Measurements from ENCODE around the gene FOXJ1. TPM values are rescaled to one million over a fixed set of nuclear protein-coding genes. Genes with fewer than 3 reads are reported as not detected.

The FOXJ1 gene
- total RNA-seq, 1 experiment from 2014 or later: not detected

DNA sequence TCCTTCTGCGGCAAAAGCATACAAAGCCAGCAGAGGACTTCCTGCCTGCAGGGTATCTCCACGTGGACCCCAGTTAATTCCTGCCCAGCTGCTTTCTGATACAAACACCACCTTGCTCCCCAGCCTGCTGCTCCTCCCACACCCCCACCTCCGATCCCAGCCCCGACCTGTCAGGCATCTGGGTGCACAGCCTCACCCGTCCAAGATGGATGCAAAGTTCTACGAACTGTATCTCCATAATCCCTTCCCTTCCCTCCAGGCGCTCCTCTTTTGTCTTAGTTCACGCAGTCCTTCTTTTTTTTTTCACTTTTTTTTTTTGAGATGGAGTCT lies 15.6 kb upstream of the FOXJ1 start:
- Mint-ChIP-seq H3K36me3 (ENCODE audit: insufficient read depth, unreplicated experiment) (no peaks in the 10 kb centered on the region), H3K4me3 (ENCODE audit: unreplicated experiment) (no peak overlapping the region), H3K9me3 (ENCODE audit: unreplicated experiment) (no peaks in the 10 kb centered on the region), H3K4me1 (ENCODE audit: insufficient read depth, unreplicated experiment) (no peaks in the 10 kb centered on the region), H3K27me3 (ENCODE audit: insufficient read depth, unreplicated experiment) (peaks cover 21% of the 10 kb centered on the region), H3K27ac (ENCODE audit: low read depth, unreplicated experiment) (no peak overlapping the region)
- intact Hi-C loops (cut with micrococcal nuclease): no loop called here
- TF ChIP-seq, protein P1, sequence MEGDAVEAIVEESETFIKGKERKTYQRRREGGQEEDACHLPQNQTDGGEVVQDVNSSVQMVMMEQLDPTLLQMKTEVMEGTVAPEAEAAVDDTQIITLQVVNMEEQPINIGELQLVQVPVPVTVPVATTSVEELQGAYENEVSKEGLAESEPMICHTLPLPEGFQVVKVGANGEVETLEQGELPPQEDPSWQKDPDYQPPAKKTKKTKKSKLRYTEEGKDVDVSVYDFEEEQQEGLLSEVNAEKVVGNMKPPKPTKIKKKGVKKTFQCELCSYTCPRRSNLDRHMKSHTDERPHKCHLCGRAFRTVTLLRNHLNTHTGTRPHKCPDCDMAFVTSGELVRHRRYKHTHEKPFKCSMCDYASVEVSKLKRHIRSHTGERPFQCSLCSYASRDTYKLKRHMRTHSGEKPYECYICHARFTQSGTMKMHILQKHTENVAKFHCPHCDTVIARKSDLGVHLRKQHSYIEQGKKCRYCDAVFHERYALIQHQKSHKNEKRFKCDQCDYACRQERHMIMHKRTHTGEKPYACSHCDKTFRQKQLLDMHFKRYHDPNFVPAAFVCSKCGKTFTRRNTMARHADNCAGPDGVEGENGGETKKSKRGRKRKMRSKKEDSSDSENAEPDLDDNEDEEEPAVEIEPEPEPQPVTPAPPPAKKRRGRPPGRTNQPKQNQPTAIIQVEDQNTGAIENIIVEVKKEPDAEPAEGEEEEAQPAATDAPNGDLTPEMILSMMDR (IDR thresholded peaks at IDR 0.05; ENCODE audit: unreplicated experiment): no peak
- ChIA-PET CTCF (no interaction called here), POLR2A (no interaction called here)
- no peak for DNase-seq (ENCODE audit: unreplicated experiment)
- BruUV-seq (replicated peaks): no TSS peak

DNA sequence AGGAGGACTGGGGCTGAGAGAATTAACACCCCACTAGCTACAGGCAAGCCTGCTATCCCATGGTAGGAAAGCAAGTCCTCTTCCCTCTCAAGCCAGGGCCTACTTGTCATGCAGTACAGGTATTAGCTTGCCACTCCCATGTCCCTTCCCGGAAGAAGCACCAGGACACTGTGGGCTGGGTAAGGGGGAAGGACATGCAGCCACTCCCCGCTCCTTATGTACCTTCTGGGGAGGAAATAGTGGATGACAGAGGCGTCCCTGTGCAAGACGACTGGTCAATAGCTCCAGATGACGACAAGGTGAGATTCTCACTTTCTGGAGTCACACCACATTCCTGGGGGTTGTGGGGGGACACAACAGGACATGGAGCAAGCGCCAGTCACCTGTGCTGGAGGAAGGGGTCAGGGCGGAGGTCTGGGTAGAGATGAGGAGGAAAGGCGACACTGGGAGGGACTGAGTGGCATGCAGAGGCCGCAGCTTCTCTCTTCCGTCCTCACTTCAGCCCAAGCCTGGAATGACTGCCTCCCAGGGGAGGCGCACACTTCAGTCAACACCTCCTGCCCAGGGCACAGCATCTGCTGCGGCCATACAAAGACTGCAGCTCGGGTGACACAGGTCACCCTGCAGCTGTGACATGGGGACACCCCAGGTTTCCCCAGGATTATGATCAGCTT lies 15.1 kb upstream of the FOXJ1 start:
- Mint-ChIP-seq H3K27ac (ENCODE audit: low read depth, unreplicated experiment) (no peak overlapping the region), H3K27me3 (ENCODE audit: insufficient read depth, unreplicated experiment) (peaks cover 21% of the 10 kb centered on the region)
- CTCF ChIA-PET: interaction anchor here (0.6 to 1.6 kb wide), 3 partner anchors 56 to 259 kb away, joined by 3 read pairs; no protein-coding TSS in a partner anchor

DNA sequence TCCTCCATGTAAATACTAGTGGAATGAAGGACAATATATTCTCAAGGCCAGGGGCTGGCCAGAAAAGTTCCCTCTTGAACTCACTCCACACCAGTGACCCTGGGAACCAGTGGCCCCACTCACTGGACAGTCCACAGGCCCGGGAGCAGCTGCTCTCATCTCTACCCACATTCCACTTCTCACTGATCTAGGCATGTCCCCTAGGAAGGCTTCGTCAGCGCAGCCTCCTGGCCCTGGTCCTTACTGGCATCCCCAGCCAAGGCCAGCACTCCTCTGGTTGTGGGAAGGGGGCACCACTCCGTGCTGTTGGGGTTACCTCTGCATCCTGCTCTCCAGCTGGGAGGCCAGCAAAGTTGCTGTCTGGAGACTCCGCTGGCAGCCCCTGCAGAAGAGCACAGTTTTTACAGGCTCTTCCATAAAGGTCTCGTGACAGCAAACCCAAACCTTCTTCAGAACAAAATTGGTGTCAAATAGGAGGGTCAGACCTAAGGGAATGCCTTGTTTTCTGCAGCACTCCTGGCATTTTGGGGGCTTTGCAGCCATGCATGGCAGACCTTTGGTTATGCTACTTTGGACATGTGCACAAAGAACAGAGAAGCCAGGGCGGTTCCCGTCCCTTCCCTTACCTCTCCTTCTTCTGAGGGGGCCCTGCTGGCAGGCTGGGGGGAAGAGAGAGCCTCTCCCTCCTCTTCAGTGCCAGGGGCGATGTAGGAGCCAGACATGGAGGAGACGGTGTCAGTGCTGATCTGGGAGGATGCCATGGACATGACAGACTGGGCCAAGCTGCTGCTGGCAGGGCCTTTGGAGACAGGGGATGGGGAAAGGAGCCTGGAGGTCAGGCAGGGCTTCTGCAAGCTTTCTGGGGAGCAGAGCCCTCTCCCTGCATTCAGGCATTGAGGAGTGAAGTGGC lies 14.1 kb upstream of the FOXJ1 start:
- H3K27ac Mint-ChIP-seq (ENCODE audit: low read depth, unreplicated experiment): no peak overlapping the region
- no peak for DNase-seq (ENCODE audit: unreplicated experiment)
- no TSS peak for BruUV-seq (replicated peaks)
- no peaks in the 10 kb centered on the region for H3K9me3 Mint-ChIP-seq (ENCODE audit: unreplicated experiment)
- H3K27me3 Mint-ChIP-seq (ENCODE audit: insufficient read depth, unreplicated experiment): peaks cover 21% of the 10 kb centered on the region
- H3K4me1 Mint-ChIP-seq (ENCODE audit: insufficient read depth, unreplicated experiment): no peaks in the 10 kb centered on the region
- POLR2A ChIA-PET: interaction anchor here (1.1 kb wide), 1 partner anchor 14 kb away, joined by 3 read pairs; no protein-coding TSS in a partner anchor
- CTCF ChIA-PET: interaction anchor here (0.6 to 1.6 kb wide), 4 partner anchors 34 to 260 kb away, joined by 3 read pairs; no protein-coding TSS in a partner anchor
- H3K36me3 Mint-ChIP-seq (ENCODE audit: insufficient read depth, unreplicated experiment): no peaks in the 10 kb centered on the region
- TF ChIP-seq, protein P1 (IDR thresholded peaks at IDR 0.05; ENCODE audit: unreplicated experiment): no peak
- H3K4me3 Mint-ChIP-seq (ENCODE audit: unreplicated experiment): no peak overlapping the region
- intact Hi-C loops (cut with micrococcal nuclease): no loop called here

More for the DNA sequence above, 15.1 kb upstream of the FOXJ1 start:
- TF ChIP-seq, protein P1 (IDR thresholded peaks at IDR 0.05; ENCODE audit: unreplicated experiment): no peak
- intact Hi-C loops (cut with micrococcal nuclease): no loop called here
- no peaks in the 10 kb centered on the region for H3K36me3 Mint-ChIP-seq (ENCODE audit: insufficient read depth, unreplicated experiment)
- no peaks in the 10 kb centered on the region for H3K9me3 Mint-ChIP-seq (ENCODE audit: unreplicated experiment)
- no peaks in the 10 kb centered on the region for H3K4me1 Mint-ChIP-seq (ENCODE audit: insufficient read depth, unreplicated experiment)
- H3K4me3 Mint-ChIP-seq (ENCODE audit: unreplicated experiment): no peak overlapping the region
- no peak for DNase-seq (ENCODE audit: unreplicated experiment)
- no TSS peak for BruUV-seq (replicated peaks)
- POLR2A ChIA-PET: interaction anchor here (1.1 kb wide), 1 partner anchor 13 kb away, joined by 3 read pairs; no protein-coding TSS in a partner anchor

- intact Hi-C loops (cut with micrococcal nuclease): no loop called here
- Mint-ChIP-seq H3K9me3 (ENCODE audit: unreplicated experiment) (no peaks in the 10 kb centered on the region), H3K36me3 (ENCODE audit: insufficient read depth, unreplicated experiment) (no peaks in the 10 kb centered on the region), H3K27ac (ENCODE audit: low read depth, unreplicated experiment) (no peak overlapping the region), H3K27me3 (ENCODE audit: insufficient read depth, unreplicated experiment) (peaks cover 21% of the 10 kb centered on the region), H3K4me3 (ENCODE audit: unreplicated experiment) (no peak overlapping the region), H3K4me1 (ENCODE audit: insufficient read depth, unreplicated experiment) (no peaks in the 10 kb centered on the region)
- ChIA-PET POLR2A (no interaction called here), CTCF (interaction anchor here (0.6 to 1.6 kb wide), 4 partner anchors 8 to 125 kb away, joined by 3 read pairs; no protein-coding TSS in a partner anchor)
- no peak for DNase-seq (ENCODE audit: unreplicated experiment)
- TF ChIP-seq, protein P1 (IDR thresholded peaks at IDR 0.05; ENCODE audit: unreplicated experiment): no peak
- no TSS peak for BruUV-seq (replicated peaks)
These were observed 13.2 kb upstream of the FOXJ1 start for GRCh38 chr17:76154292-76154691.

Measured in MCF 10A (cell line).